ENCODE data around the gene UQCR11. TPM values are rescaled to one million over a fixed set of nuclear protein-coding genes. Genes with fewer than 3 reads are reported as not detected.
A peak's percentile ranks its signal among the peaks of the same experiment; 100 is the strongest.

Gene UQCR11
- total RNA-seq, 3 donors from 2014 or later (not counting 1 experiment from before 2014, with no cell fraction given), result 91.2 to 142 (median 99.1) TPM

- Histone ChIP-seq H3K9me3 (ENCODE audit: control insufficient read depth, insufficient read depth, low read length) (no peaks in the 10 kb centered on the region), H3K27me3 (ENCODE audit: control insufficient read depth, insufficient read depth, low read length) (no peaks in the 10 kb centered on the region), H3K36me3 (ENCODE audit: control insufficient read depth, insufficient read depth, low read length) (peaks cover 58% of the 10 kb centered on the region), H3K4me1 (ENCODE audit: control insufficient read depth, insufficient read depth, low read length) (peaks cover 3% of the 10 kb centered on the region), H3K4me3 (ENCODE audit: low read length) (no peak overlapping the region), H3K27ac (ENCODE audit: low read length) (no peak overlapping the region)
- intact Hi-C loops (cut with micrococcal nuclease), result no loop called here
- Mint-ChIP-seq H3K36me3 (no peaks in the 10 kb centered on the region), H3K4me1 (peaks cover 0 to 7% of the 10 kb centered on the region in 2 donors), H3K4me3 (no peak overlapping the region), H3K27ac (peak overlapping the region in 1 of 2 donors; percentile 38), H3K27me3 (ENCODE audit: low read depth in 2 of 2) (no peaks in the 10 kb centered on the region), H3K9me3 (no peaks in the 10 kb centered on the region)
- WGBS (ENCODE audit: insufficient coverage), result 96% methylated on average over 41 of the region's 41 CpGs
- DNase-seq, result no peak
- no peak for ATAC-seq
- TF ChIP-seq, protein P1, sequence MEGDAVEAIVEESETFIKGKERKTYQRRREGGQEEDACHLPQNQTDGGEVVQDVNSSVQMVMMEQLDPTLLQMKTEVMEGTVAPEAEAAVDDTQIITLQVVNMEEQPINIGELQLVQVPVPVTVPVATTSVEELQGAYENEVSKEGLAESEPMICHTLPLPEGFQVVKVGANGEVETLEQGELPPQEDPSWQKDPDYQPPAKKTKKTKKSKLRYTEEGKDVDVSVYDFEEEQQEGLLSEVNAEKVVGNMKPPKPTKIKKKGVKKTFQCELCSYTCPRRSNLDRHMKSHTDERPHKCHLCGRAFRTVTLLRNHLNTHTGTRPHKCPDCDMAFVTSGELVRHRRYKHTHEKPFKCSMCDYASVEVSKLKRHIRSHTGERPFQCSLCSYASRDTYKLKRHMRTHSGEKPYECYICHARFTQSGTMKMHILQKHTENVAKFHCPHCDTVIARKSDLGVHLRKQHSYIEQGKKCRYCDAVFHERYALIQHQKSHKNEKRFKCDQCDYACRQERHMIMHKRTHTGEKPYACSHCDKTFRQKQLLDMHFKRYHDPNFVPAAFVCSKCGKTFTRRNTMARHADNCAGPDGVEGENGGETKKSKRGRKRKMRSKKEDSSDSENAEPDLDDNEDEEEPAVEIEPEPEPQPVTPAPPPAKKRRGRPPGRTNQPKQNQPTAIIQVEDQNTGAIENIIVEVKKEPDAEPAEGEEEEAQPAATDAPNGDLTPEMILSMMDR (IDR thresholded peaks at IDR 0.05), result no peak
Observed at GRCh38 chr19:1615156-1615765, 10.0 kb upstream of the UQCR11 start.

- H3K4me3 ChIP-seq (ENCODE audit: low read length), result no peak overlapping the region
- H3K36me3 ChIP-seq (ENCODE audit: control insufficient read depth, insufficient read depth, low read length), result peaks cover 55% of the 10 kb centered on the region
- no peaks in the 10 kb centered on the region for H3K27me3 ChIP-seq (ENCODE audit: control insufficient read depth, insufficient read depth, low read length)
- H3K9me3 ChIP-seq (ENCODE audit: control insufficient read depth, insufficient read depth, low read length), result no peaks in the 10 kb centered on the region
- peaks cover 7 to 13% of the 10 kb centered on the region in 2 donors for H3K4me1 Mint-ChIP-seq
- DNase-seq (no peak), ATAC-seq (no peak)
- H3K4me3 Mint-ChIP-seq, result no peak overlapping the region
- intact Hi-C loops (cut with micrococcal nuclease), result no loop called here
- peaks cover 16% of the 10 kb centered on the region for H3K4me1 ChIP-seq (ENCODE audit: control insufficient read depth, insufficient read depth, low read length)
- H3K27ac Mint-ChIP-seq, result no peak overlapping the region
- 97% methylated on average over 32 of the region's 32 CpGs for WGBS (ENCODE audit: insufficient coverage)
- H3K27me3 Mint-ChIP-seq (ENCODE audit: low read depth in 2 of 2), result no peaks in the 10 kb centered on the region
- TF ChIP-seq, protein P1 (IDR thresholded peaks at IDR 0.05), result no peak
- no peaks in the 10 kb centered on the region for H3K36me3 Mint-ChIP-seq
- H3K27ac ChIP-seq (ENCODE audit: low read length), result no peak overlapping the region
- H3K9me3 Mint-ChIP-seq, result no peaks in the 10 kb centered on the region
Observed at GRCh38 chr19:1613808-1614570, 8.7 kb upstream of the UQCR11 start.

DNA sequence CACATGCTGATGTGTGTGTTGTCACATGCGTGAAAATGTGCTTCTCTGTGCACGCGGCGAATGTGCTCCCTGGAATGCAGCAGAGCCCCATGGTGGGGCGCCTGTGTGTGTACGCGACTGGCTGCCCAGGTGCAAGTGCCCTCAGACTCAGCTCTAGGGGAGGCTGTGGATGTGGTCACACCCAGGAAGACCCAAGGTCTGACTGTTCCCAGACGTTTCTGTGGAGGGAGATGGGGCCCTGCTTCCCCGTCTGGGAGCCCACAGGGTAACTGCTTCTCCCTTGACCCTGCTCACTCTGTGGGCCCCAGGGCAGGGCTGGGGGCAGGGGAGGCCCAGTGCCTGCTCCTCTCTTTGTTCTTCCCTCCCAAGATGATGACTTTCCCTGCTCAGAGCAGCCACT is 7.9 kb upstream of the UQCR11 start:
- H3K4me3 Mint-ChIP-seq, result no peak overlapping the region
- Histone ChIP-seq H3K9me3 (ENCODE audit: control insufficient read depth, insufficient read depth, low read length) (no peaks in the 10 kb centered on the region), H3K4me3 (ENCODE audit: low read length) (no peak overlapping the region), H3K4me1 (ENCODE audit: control insufficient read depth, insufficient read depth, low read length) (peaks cover 25% of the 10 kb centered on the region), H3K36me3 (ENCODE audit: control insufficient read depth, insufficient read depth, low read length) (peaks cover 52% of the 10 kb centered on the region), H3K27me3 (ENCODE audit: control insufficient read depth, insufficient read depth, low read length) (no peaks in the 10 kb centered on the region), H3K27ac (ENCODE audit: low read length) (no peak overlapping the region)
- H3K27me3 Mint-ChIP-seq (ENCODE audit: low read depth in 2 of 2), result no peaks in the 10 kb centered on the region
- no peak for DNase-seq
- 85% methylated on average over 9 of the region's 9 CpGs for WGBS (ENCODE audit: insufficient coverage)
- no peak for ATAC-seq
- no peaks in the 10 kb centered on the region for H3K9me3 Mint-ChIP-seq
- intact Hi-C loops (cut with micrococcal nuclease), result no loop called here
- no peak overlapping the region for H3K27ac Mint-ChIP-seq
- TF ChIP-seq, protein P1 (IDR thresholded peaks at IDR 0.05), result no peak
- H3K4me1 Mint-ChIP-seq, result peaks cover 15% of the 10 kb centered on the region in 2 donors
- H3K36me3 Mint-ChIP-seq, result no peaks in the 10 kb centered on the region

Measured in natural killer cell (primary cell).